ENCODE measurements around the gene SRC.

The SRC gene

GRCh38 chr20:37403107-37404033 lies 57.4 kb downstream of the SRC start:
- H3K36me3 ChIP-seq (ENCODE audit: insufficient read depth): no peaks in the 10 kb centered on the region

GRCh38 chr20:37404461-37404890 lies 58.5 kb downstream of the SRC start:
- Histone ChIP-seq H3K79me2 (ENCODE audit: insufficient read depth, low read depth) (no peaks in the 10 kb centered on the region), H3K4me3 (IDR thresholded peaks at IDR 0.05; ENCODE audit: insufficient read depth, low read depth, low read length) (no peak overlapping the region), H3K4me1 (ENCODE audit: low read depth, poor library complexity, severe bottlenecking) (peaks cover 11% of the 10 kb centered on the region), H3K27ac (no peak overlapping the region), H3K9ac (no peak overlapping the region), H3K27me3 (ENCODE audit: insufficient read depth, low read depth) (peaks cover 28% of the 10 kb centered on the region), H4K20me1 (ENCODE audit: insufficient read depth) (no peaks in the 10 kb centered on the region), H2AFZ (ENCODE audit: low read depth) (no peak overlapping the region), H3K36me3 (ENCODE audit: insufficient read depth) (no peaks in the 10 kb centered on the region), H3K4me2 (no peak overlapping the region)
- no peak for TF ChIP-seq CTCF (conservative IDR thresholded peaks at IDR 0.05; ENCODE audit: low read depth, low read length)

More at GRCh38 chr20:37403107-37404033, 57.4 kb downstream of the SRC start:
- H3K9ac ChIP-seq: no peak overlapping the region
- peaks cover 11% of the 10 kb centered on the region for H3K4me1 ChIP-seq (ENCODE audit: low read depth, poor library complexity, severe bottlenecking)
- H3K27me3 ChIP-seq (ENCODE audit: insufficient read depth, low read depth): peaks cover 17% of the 10 kb centered on the region
- H2AFZ ChIP-seq (ENCODE audit: low read depth): no peak overlapping the region
- no peaks in the 10 kb centered on the region for H4K20me1 ChIP-seq (ENCODE audit: insufficient read depth)
- no peaks in the 10 kb centered on the region for H3K79me2 ChIP-seq (ENCODE audit: insufficient read depth, low read depth)
- no peak overlapping the region for H3K4me3 ChIP-seq (IDR thresholded peaks at IDR 0.05; ENCODE audit: insufficient read depth, low read depth, low read length)
- H3K27ac ChIP-seq: no peak overlapping the region
- TF ChIP-seq CTCF (conservative IDR thresholded peaks at IDR 0.05; ENCODE audit: low read depth, low read length): no peak
- H3K4me2 ChIP-seq: no peak overlapping the region

GRCh38 chr20:37405351-37405897 lies 59.5 kb downstream of the SRC start:
- H2AFZ ChIP-seq (ENCODE audit: low read depth): no peak overlapping the region; the same call in 1 of the 2 replicates
- no peaks in the 10 kb centered on the region for H3K36me3 ChIP-seq (ENCODE audit: insufficient read depth)
- H3K4me2 ChIP-seq: no peak overlapping the region; the same call in 1 of the 2 replicates
- peaks cover 11% of the 10 kb centered on the region for H3K4me1 ChIP-seq (ENCODE audit: low read depth, poor library complexity, severe bottlenecking)
- TF ChIP-seq CTCF (conservative IDR thresholded peaks at IDR 0.05; ENCODE audit: low read depth, low read length): no peak
- no peak overlapping the region for H3K4me3 ChIP-seq (IDR thresholded peaks at IDR 0.05; ENCODE audit: insufficient read depth, low read depth, low read length)
- no peaks in the 10 kb centered on the region for H4K20me1 ChIP-seq (ENCODE audit: insufficient read depth)
- H3K27me3 ChIP-seq (ENCODE audit: insufficient read depth, low read depth): peaks cover 37% of the 10 kb centered on the region
- no peak overlapping the region for H3K27ac ChIP-seq
- no peaks in the 10 kb centered on the region for H3K79me2 ChIP-seq (ENCODE audit: insufficient read depth, low read depth)
- no peak overlapping the region for H3K9ac ChIP-seq

GRCh38 chr20:37406010-37406998 lies 60.4 kb downstream of the SRC start:
- H3K4me1 ChIP-seq (ENCODE audit: low read depth, poor library complexity, severe bottlenecking): peaks cover 11% of the 10 kb centered on the region
- H3K79me2 ChIP-seq (ENCODE audit: insufficient read depth, low read depth): no peaks in the 10 kb centered on the region
- H4K20me1 ChIP-seq (ENCODE audit: insufficient read depth): no peaks in the 10 kb centered on the region
- no peaks in the 10 kb centered on the region for H3K36me3 ChIP-seq (ENCODE audit: insufficient read depth)
- H3K4me3 ChIP-seq (IDR thresholded peaks at IDR 0.05; ENCODE audit: insufficient read depth, low read depth, low read length): no peak overlapping the region
- H3K4me2 ChIP-seq: peak overlapping the region; percentile 82
- peak overlapping the region; percentile 96 for H2AFZ ChIP-seq (ENCODE audit: low read depth)
- H3K27me3 ChIP-seq (ENCODE audit: insufficient read depth, low read depth): peaks cover 45% of the 10 kb centered on the region
- H3K9ac ChIP-seq: peak overlapping the region; percentile 56; the same call in 1 of the 2 replicates
- no peak overlapping the region for H3K27ac ChIP-seq
- no peak for TF ChIP-seq CTCF (conservative IDR thresholded peaks at IDR 0.05; ENCODE audit: low read depth, low read length)

Data from KMS-11 (cell line).